ENCODE results near the gene COL16A1. TPM values are rescaled to one million over a fixed set of nuclear protein-coding genes. Genes with fewer than 3 reads are reported as not detected.
A peak's percentile ranks its signal among the peaks of the same experiment; 100 is the strongest.

COL16A1 gene
- total RNA-seq, 6 experiments from 2014 or later, result 74.1 to 100 (median 87.6) TPM

DNA sequence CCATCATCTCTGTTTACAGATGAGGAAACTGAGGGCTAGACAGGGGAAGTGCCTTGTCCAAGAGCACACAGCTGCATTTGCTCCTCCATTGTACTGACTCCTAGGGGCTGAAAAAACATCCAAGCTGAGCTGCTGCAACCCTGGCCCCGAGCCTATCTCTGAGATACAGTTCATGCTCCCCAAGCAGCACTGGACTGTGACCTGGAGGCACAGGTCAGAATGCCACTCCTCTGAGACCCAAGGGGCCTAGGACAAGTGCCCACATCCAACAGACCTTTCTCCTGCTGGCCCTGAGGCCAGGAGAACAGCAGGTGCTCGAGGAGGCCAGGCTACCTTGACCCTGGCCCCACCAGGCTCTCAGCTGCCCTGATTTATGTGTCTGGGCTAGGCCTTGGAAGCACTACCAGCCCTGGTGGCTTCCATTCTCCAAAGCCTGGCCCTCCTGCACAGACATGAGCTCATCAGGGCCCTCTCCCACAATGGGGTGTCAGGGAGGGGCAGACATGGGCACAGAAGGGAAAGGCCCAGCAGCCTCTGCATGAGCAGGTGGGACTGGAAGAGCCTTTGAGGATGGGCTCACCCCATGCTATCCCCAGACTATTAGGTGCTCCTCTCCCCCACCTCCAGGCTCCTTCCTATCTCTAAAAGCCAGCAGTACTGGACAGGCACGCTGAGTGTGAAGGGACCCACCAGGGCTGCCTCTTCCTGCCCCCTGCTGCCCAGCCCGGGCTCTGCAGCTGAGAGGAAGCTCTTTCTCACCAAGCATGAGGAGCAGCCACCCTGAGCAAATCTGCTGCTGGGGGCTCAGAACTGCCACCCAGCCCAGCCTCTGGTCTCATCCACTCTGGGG lies 41.5 kb upstream of the COL16A1 start:
- peak; percentile 60 for DNase-seq
- Mint-ChIP-seq H3K36me3 (ENCODE audit: low read depth) (no peaks in the 10 kb centered on the region), H3K27ac (no peak overlapping the region), H3K27me3 (ENCODE audit: insufficient read depth) (peaks cover 6% of the 10 kb centered on the region), H3K9me3 (no peaks in the 10 kb centered on the region), H3K4me1 (ENCODE audit: low read depth) (peaks cover 47% of the 10 kb centered on the region), H3K4me3 (no peak overlapping the region)
- TF ChIP-seq, protein P1, sequence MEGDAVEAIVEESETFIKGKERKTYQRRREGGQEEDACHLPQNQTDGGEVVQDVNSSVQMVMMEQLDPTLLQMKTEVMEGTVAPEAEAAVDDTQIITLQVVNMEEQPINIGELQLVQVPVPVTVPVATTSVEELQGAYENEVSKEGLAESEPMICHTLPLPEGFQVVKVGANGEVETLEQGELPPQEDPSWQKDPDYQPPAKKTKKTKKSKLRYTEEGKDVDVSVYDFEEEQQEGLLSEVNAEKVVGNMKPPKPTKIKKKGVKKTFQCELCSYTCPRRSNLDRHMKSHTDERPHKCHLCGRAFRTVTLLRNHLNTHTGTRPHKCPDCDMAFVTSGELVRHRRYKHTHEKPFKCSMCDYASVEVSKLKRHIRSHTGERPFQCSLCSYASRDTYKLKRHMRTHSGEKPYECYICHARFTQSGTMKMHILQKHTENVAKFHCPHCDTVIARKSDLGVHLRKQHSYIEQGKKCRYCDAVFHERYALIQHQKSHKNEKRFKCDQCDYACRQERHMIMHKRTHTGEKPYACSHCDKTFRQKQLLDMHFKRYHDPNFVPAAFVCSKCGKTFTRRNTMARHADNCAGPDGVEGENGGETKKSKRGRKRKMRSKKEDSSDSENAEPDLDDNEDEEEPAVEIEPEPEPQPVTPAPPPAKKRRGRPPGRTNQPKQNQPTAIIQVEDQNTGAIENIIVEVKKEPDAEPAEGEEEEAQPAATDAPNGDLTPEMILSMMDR (IDR thresholded peaks at IDR 0.05), result peak; percentile 89

DNA sequence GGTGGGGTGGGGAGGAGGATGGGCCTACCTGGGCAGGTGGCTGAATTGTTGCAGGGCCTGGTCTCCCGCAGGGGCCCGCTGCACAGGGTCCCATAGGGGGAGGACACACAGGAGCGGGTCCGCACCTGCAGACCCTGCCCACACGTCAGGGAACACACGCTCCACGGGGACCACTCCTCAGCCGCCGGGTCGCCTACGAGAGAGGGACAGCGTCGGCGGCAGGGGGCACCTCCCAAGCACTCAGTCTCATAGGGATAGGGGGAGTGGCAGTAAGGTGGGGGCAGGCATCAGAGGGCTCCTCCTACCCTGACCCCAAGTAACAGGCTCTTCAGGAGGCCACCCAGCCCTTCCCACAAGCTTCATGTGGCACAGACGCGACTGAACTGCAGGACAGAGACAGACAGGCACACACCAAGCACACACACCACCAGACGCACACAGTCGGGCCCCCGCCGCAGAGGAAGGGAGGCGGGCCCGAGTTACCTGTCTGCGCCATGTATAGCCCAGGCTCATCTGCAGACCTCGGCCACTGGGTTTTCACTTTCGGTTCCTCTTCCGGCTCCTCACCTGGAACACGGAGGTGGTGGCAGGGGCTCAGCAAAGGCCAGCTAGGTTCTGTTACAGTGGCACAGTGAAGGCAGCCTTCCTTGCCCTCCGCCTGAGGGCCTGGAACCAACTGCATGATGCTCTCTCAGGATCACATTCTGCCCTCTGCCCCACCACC lies 40.5 kb upstream of the COL16A1 start:
- peaks cover 37% of the 10 kb centered on the region for H3K4me1 Mint-ChIP-seq (ENCODE audit: low read depth)
- peaks cover 4% of the 10 kb centered on the region for H3K27me3 Mint-ChIP-seq (ENCODE audit: insufficient read depth)
- H3K27ac Mint-ChIP-seq, result no peak overlapping the region
- no peak for DNase-seq
- TF ChIP-seq, protein P1 (IDR thresholded peaks at IDR 0.05), result no peak
- no peaks in the 10 kb centered on the region for H3K36me3 Mint-ChIP-seq (ENCODE audit: low read depth)
- H3K4me3 Mint-ChIP-seq, result no peak overlapping the region
- H3K9me3 Mint-ChIP-seq, result no peaks in the 10 kb centered on the region

DNA sequence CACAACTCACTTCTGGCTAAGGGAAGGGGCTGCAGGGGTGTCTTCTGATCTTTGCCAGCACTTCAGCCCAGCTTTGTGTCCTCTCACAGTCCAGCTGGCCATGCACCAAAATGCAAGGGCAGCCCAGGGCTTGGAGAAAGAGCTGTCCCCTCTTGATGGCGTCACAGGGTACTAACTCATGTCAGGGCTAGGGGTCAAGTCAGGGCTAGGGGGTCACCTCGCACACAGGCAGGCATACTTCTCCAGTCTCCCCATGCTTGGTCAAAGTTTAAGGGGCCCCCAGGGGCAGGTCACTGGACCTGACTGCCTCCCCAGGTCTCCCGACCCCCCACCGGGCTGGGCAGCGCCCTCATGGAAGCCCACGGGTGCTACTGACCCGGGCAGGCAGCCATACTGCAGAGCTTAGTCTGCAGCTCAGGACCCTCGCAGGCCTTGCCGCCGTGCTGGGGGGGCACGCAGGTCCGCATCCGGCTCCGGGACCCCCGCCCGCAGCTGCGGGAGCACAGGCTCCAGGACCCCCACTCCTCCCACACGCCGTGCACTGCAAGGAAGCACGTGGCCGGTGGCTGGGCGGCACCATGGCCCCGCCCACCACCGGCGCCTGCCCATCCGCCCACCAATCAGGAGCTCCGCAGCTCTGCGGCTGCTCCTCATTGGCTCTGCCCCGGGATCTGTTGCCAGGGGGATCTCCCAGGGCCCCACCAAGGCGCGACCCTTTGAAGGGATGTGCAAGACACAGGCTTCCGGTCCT lies 38.8 kb upstream of the COL16A1 start:
- H3K36me3 Mint-ChIP-seq (ENCODE audit: low read depth), result no peaks in the 10 kb centered on the region
- no peak overlapping the region for H3K27ac Mint-ChIP-seq
- TF ChIP-seq, protein P1 (IDR thresholded peaks at IDR 0.05), result no peak
- no peaks in the 10 kb centered on the region for H3K9me3 Mint-ChIP-seq
- no peak overlapping the region for H3K4me3 Mint-ChIP-seq
- DNase-seq, result no peak
- H3K4me1 Mint-ChIP-seq (ENCODE audit: low read depth), result peaks cover 20% of the 10 kb centered on the region
- H3K27me3 Mint-ChIP-seq (ENCODE audit: insufficient read depth), result peaks cover 3% of the 10 kb centered on the region

DNA sequence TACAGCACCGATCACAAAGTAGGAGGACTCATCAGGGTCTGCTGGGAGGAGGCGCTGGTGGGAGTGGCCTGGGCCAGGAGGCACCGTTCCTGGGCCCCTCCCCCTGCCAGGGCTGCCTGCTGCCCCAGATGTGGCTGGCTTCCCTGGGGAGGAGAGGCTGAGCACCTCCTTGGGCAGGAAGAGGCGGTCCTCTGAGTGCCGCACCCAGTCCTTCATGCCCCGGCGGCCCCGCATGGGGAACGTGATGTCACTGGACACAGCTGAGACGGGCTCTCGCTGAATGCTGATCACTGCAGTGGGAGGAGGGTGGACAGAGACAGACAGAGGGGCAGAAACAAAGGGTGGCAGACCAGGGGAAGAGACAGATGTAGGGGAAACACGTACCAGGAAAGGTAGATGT lies 35.5 kb upstream of the COL16A1 start:
- DNase-seq, result no peak
- H3K4me3 Mint-ChIP-seq, result no peak overlapping the region
- no peak overlapping the region for H3K27ac Mint-ChIP-seq
- no peaks in the 10 kb centered on the region for H3K9me3 Mint-ChIP-seq
- no peaks in the 10 kb centered on the region; the same call in none of the 2 replicates for H3K27me3 Mint-ChIP-seq (ENCODE audit: insufficient read depth)
- TF ChIP-seq, protein P1 (IDR thresholded peaks at IDR 0.05), result no peak
- peaks cover 6% of the 10 kb centered on the region for H3K4me1 Mint-ChIP-seq (ENCODE audit: low read depth)
- no peaks in the 10 kb centered on the region for H3K36me3 Mint-ChIP-seq (ENCODE audit: low read depth)

DNA sequence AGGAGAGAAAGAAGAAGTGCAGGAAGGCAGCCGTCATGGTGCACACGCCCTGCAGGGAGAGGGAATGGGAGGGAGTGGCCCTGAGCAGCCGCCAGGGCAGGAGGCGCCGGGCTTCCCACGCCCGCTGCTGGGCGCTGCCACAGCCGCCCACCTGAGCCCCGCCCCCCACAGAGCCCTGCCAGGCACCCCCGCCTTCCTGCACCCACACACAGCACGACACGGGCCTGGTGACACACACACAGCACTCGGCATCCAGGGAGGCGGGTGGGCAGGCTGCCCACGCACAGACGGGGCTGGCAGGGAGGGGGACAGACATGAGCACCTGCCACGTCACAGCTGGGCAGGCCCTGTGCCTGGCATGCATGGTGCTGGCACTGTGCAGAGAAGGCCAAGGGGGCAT lies 32.9 kb upstream of the COL16A1 start:
- H3K27ac Mint-ChIP-seq, result no peak overlapping the region
- no peak for DNase-seq
- H3K9me3 Mint-ChIP-seq, result no peaks in the 10 kb centered on the region
- H3K4me1 Mint-ChIP-seq (ENCODE audit: low read depth), result peaks cover 10% of the 10 kb centered on the region
- no peaks in the 10 kb centered on the region for H3K36me3 Mint-ChIP-seq (ENCODE audit: low read depth)
- no peak overlapping the region for H3K4me3 Mint-ChIP-seq
- H3K27me3 Mint-ChIP-seq (ENCODE audit: insufficient read depth), result peaks cover 2% of the 10 kb centered on the region
- TF ChIP-seq, protein P1 (IDR thresholded peaks at IDR 0.05), result no peak
